Endothelial cell of umbilical vein (primary cell): ENCODE results near the gene CD163. TPM values are rescaled to one million over a fixed set of nuclear protein-coding genes. Genes with fewer than 3 reads are reported as not detected.

Experiments used
- BruUV-seq: library from RNA; stranded (reverse); fragments of 400-500 nt; replicated peaks from 2 replicates; lab custom pipeline; 2021; lab: Mats Ljungman, UMichigan
- CTCF ChIA-PET: fragments of 300-600, 350-600 bp; sonication (Branson Sonifier 250); formaldehyde crosslinking; loops from one replicate; lab custom pipeline; 2021; ENCODE audit warnings: antibody characterized with exemption, inconsistent platforms; lab: Charles Lee
- POLR2A ChIA-PET: fragments of 300-600, 350-600 bp; sonication (Branson Sonifier 250); formaldehyde crosslinking; loops from one replicate; lab custom pipeline; 2021; ENCODE audit warnings: antibody characterized with exemption, inconsistent platforms; lab: Charles Lee
- DNase-seq: peaks from one replicate; pipeline ENCODE4 v3.0.0-alpha.2; 2011; ENCODE audit warnings: low read depth, low spot score
- FAIRE-seq: peaks from 2 replicates; lab custom pipeline; 2011; peaks lifted over from hg19 to GRCh38; lab: Jason Lieb, UNC
- H2AFZ ChIP-seq: 2 replicates; pipeline ENCODE4 v1.6.0; 2012; ENCODE audit warnings: low read depth, low read length, control low read depth, inconsistent platforms
- H3K27ac ChIP-seq: 2 replicates; pipeline ENCODE4 v1.5.1; 2011; ENCODE audit warnings: low read depth, mild to moderate bottlenecking, control low read depth, low read length, moderate library complexity; ENCODE audit not compliant: insufficient read depth
- H3K27me3 ChIP-seq, 2 experiments: 2 replicates each; pipeline versions ENCODE4 v1.6.0 to v1.6.1; 2011; ENCODE audit warnings: low read length in 2 of 2, mixed read lengths in 1 of 2; ENCODE audit not compliant: control insufficient read depth in 2 of 2, insufficient read depth in 2 of 2
- H3K36me3 ChIP-seq, 2 experiments: 2 replicates in 1 of 2; 3 replicates in 1 of 2; pipeline ENCODE4 v1.5.1; 2011; ENCODE audit warnings: low read length in 2 of 2, mild to moderate bottlenecking in 1 of 2, moderate library complexity in 1 of 2; ENCODE audit not compliant: control insufficient read depth in 2 of 2, insufficient read depth in 2 of 2; ENCODE audit errors: extremely low read depth in 1 of 2
- H3K4me1 ChIP-seq: 3 replicates; pipeline ENCODE4 v1.5.1; 2011; ENCODE audit warnings: mild to moderate bottlenecking, low read length; ENCODE audit not compliant: control insufficient read depth, insufficient read depth; ENCODE audit errors: extremely low read depth
- H3K4me2 ChIP-seq: 2 replicates; pipeline ENCODE4 v1.6.1; 2011; ENCODE audit warnings: low read length, control low read depth, mixed read lengths; ENCODE audit not compliant: insufficient read depth
- H3K4me3 ChIP-seq, 3 experiments: fragments of 200-600 bp in 1 of 3; sonication (generic), shearing (Covaris generic) in 1 of 3; replicated peaks in 1 of 3; 2 replicates each; pipeline ENCODE4 v1.5.1; 2011 to 2016; ENCODE audit warnings: control low read depth in 3 of 3, low read length in 3 of 3, mild to moderate bottlenecking in 2 of 3, inconsistent platforms in 1 of 3, low read depth in 1 of 3, moderate library complexity in 1 of 3; ENCODE audit not compliant: insufficient read depth in 1 of 3
- H3K79me2 ChIP-seq: 2 replicates; pipeline ENCODE4 v1.6.0; 2012; ENCODE audit warnings: low read length, inconsistent platforms; ENCODE audit not compliant: control insufficient read depth, insufficient read depth
- H3K9ac ChIP-seq: replicated peaks from 2 replicates; pipeline ENCODE3; 2011; ENCODE audit warnings: low read length, control low read depth; ENCODE audit not compliant: insufficient read depth; ENCODE audit errors: extremely low read depth
- H3K9me1 ChIP-seq: replicated peaks from 3 replicates; pipeline ENCODE4 v1.6.0; 2011; ENCODE audit warnings: mild to moderate bottlenecking, low read length; ENCODE audit not compliant: control insufficient read depth, insufficient read depth; ENCODE audit errors: extremely low read depth
- H3K9me3 ChIP-seq: replicated peaks from 2 replicates; pipeline ENCODE4 v1.5.1; 2012; ENCODE audit warnings: low read length, inconsistent platforms; ENCODE audit not compliant: control insufficient read depth, insufficient read depth
- H4K20me1 ChIP-seq: replicated peaks from 2 replicates; pipeline ENCODE3; 2011; ENCODE audit warnings: mild to moderate bottlenecking, low read length; ENCODE audit not compliant: control insufficient read depth, insufficient read depth; ENCODE audit errors: extremely low read depth
- EZH2 ChIP-seq: IDR thresholded peaks from 2 replicates; pipeline ENCODE4 v1.6.1; 2012; ENCODE audit warnings: borderline replicate concordance, low read depth, mild to moderate bottlenecking, moderate library complexity, low read length, inconsistent platforms; ENCODE audit not compliant: severe bottlenecking
- FOS ChIP-seq: IDR thresholded peaks from 2 replicates; pipeline ENCODE4 v1.6.1; 2011; ENCODE audit warnings: mild to moderate bottlenecking, low read length, moderate library complexity, borderline replicate concordance; ENCODE audit not compliant: insufficient read depth
- GATA2 ChIP-seq: IDR thresholded peaks from 2 replicates; pipeline ENCODE4 v1.7.0; 2011; ENCODE audit warnings: low read depth, mild to moderate bottlenecking, moderate library complexity, mixed read lengths, low read length; ENCODE audit not compliant: insufficient read length, insufficient read depth
- JUN ChIP-seq: IDR thresholded peaks from 2 replicates; pipeline ENCODE4 v1.6.1; 2011; ENCODE audit warnings: borderline replicate concordance, low read depth; ENCODE audit not compliant: insufficient read length, insufficient read depth
- MYC ChIP-seq: IDR thresholded peaks from one replicate; pipeline ENCODE4 v1.6.1; 2011; ENCODE audit warnings: mild to moderate bottlenecking, low read depth, low read length
- POLR2A ChIP-seq: IDR thresholded peaks from 2 replicates; pipeline ENCODE4 v1.6.1; 2012; ENCODE audit warnings: low read depth, mild to moderate bottlenecking, control low read depth, low read length
- POLR2AphosphoS5 ChIP-seq: IDR thresholded peaks from 2 replicates; pipeline ENCODE4 v1.6.1; 2012; ENCODE audit warnings: low read depth, mild to moderate bottlenecking, control low read depth, low read length, moderate library complexity; ENCODE audit not compliant: insufficient read depth
- dilution Hi-C: fragments of 300-500 bp; cut with MboI; formaldehyde crosslinking; loops from one replicate; pipeline ENCODE4 v1.15.0; 2019; ENCODE audit warnings: low sequenced_read_pairs; ENCODE audit not compliant: extremely low pct_ligation_motif_present
- intact Hi-C: fragments of 100-400 bp; cut with micrococcal nuclease; formaldehyde crosslinking; loops from one replicate; pipeline ENCODE4 v1.10.0; 2022
- polyA plus RNA-seq, 4 experiments: library from polyadenylated mRNA; depleted of rRNA in 3 of 4; stranded (reverse) in 3 of 4; unstranded in 1 of 4; fragments of >200 nt; gene quantifications; 2 replicates each; pipeline versions ENCODE4 v1.2.1 to v1.2.3, GENCODE V29; 2011 to 2012; ENCODE audit warnings: missing spikeins in 1 of 4
- total RNA-seq: library from RNA; stranded (reverse); gene quantifications from 2 replicates; pipeline ENCODE4 v1.2.3, GENCODE V29; 2021
- TF ChIP-seq, protein P1 (sequence below), 2 donors: IDR thresholded peaks; 1 replicate in 1 of 2; 2 replicates in 1 of 2; pipeline ENCODE4 v1.5.1; 2011; ENCODE audit warnings: low read length in 2 of 2, mild to moderate bottlenecking in 2 of 2, moderate library complexity in 2 of 2, control low read depth in 1 of 2, inconsistent platforms in 1 of 2, low read depth in 1 of 2; ENCODE audit not compliant: insufficient read depth in 1 of 2; ENCODE audit errors: extremely low read depth in 1 of 2
- TF ChIP-seq, protein P2 (sequence below): IDR thresholded peaks from 2 replicates; pipeline ENCODE4 v1.6.1; 2011; ENCODE audit not compliant: insufficient read depth, insufficient read length

CD163 gene
- total and polyA plus RNA-seq, 2 donors (not counting 3 experiments of a cell fraction or from before 2014, with no cell fraction given): not detected

DNA sequence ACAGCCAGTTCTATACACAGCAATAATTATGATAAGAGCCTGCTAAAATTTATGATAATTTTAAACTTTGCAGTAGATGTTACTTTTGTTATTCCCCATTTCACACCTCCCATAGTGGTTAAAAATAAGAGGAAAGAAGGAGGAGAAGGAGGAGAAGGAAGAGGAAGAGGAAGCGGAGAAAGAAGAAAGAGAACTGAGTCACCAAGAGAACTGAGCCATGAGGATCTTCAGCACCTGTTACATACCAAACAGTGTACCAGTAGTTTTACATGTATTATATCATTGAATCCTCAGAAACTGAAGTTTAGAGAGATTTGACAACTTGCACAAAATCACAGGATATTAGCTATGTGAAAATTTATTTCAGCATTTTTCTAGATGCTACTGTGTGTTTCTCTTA, 3.9 kb downstream of the CD163 start:
- FAIRE-seq (no peak), DNase-seq (no peak)
- POLR2A ChIA-PET: no interaction called here
- CTCF ChIA-PET: no interaction called here
- H2AFZ ChIP-seq: no peak overlapping the region
- H3K36me3 ChIP-seq: no peaks in the 10 kb centered on the region
- no peaks in the 10 kb centered on the region for H3K9me3 ChIP-seq
- H3K27me3 ChIP-seq: peaks cover 9% of the 10 kb centered on the region in 2 experiments
- no peaks in the 10 kb centered on the region for H3K4me1 ChIP-seq
- dilution Hi-C loops (no loop called here), intact Hi-C loops (no loop called here)
- BruUV-seq: no TSS peak
- TF ChIP-seq GATA2: no peak
- TF ChIP-seq FOS: no peak
- TF ChIP-seq JUN: no peak
- TF ChIP-seq, protein P1, sequence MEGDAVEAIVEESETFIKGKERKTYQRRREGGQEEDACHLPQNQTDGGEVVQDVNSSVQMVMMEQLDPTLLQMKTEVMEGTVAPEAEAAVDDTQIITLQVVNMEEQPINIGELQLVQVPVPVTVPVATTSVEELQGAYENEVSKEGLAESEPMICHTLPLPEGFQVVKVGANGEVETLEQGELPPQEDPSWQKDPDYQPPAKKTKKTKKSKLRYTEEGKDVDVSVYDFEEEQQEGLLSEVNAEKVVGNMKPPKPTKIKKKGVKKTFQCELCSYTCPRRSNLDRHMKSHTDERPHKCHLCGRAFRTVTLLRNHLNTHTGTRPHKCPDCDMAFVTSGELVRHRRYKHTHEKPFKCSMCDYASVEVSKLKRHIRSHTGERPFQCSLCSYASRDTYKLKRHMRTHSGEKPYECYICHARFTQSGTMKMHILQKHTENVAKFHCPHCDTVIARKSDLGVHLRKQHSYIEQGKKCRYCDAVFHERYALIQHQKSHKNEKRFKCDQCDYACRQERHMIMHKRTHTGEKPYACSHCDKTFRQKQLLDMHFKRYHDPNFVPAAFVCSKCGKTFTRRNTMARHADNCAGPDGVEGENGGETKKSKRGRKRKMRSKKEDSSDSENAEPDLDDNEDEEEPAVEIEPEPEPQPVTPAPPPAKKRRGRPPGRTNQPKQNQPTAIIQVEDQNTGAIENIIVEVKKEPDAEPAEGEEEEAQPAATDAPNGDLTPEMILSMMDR (IDR thresholded peaks at IDR 0.05; ENCODE audit: extremely low read depth in 1 of 2, insufficient read depth in 1 of 2, low read depth in 1 of 2, low read length in 2 of 2): no peak
- TF ChIP-seq MYC: no peak
- TF ChIP-seq EZH2: no peak
- TF ChIP-seq, protein P2, sequence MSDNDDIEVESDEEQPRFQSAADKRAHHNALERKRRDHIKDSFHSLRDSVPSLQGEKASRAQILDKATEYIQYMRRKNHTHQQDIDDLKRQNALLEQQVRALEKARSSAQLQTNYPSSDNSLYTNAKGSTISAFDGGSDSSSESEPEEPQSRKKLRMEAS: no peak
- TF ChIP-seq POLR2AphosphoS5: no peak
- TF ChIP-seq POLR2A: no peak
- H3K4me2 ChIP-seq: no peak overlapping the region
- no peaks in the 10 kb centered on the region for H3K9me1 ChIP-seq
- H3K9ac ChIP-seq: no peak overlapping the region
- H3K79me2 ChIP-seq: no peaks in the 10 kb centered on the region
- no peaks in the 10 kb centered on the region for H4K20me1 ChIP-seq
- H3K27ac ChIP-seq: no peak overlapping the region
- no peak overlapping the region for H3K4me3 ChIP-seq
